Mesendoderm (in vitro differentiated cells): ENCODE results near the gene DBT. TPM values are rescaled to one million over a fixed set of nuclear protein-coding genes. Genes with fewer than 3 reads are reported as not detected.
A peak's percentile ranks its signal among the peaks of the same experiment; 100 is the strongest.
"Not testable (repeated sequence)": the region's sequence is repeated elsewhere in the genome, so short reads cannot be mapped to it uniquely, and the experiment has no call there.

Experiments used
- DNase-seq: peaks from one replicate; pipeline ENCODE4 v3.0.0; 2013
- H2AK5ac ChIP-seq: 2 replicates; pipeline ENCODE4 v1.6.1; 2013; ENCODE audit warnings: low read length, inconsistent platforms
- H2BK120ac ChIP-seq: 2 replicates; pipeline ENCODE4 v1.6.1; 2013; ENCODE audit warnings: low read depth, mild to moderate bottlenecking, low read length, moderate library complexity, mixed read lengths
- H2BK15ac ChIP-seq: replicated peaks from 2 replicates; pipeline ENCODE4 v1.6.1; 2013; ENCODE audit warnings: low read depth, mild to moderate bottlenecking, moderate library complexity
- H2BK5ac ChIP-seq: 2 replicates; pipeline ENCODE4 v1.6.1; 2013; ENCODE audit warnings: low read length, inconsistent platforms
- H3K18ac ChIP-seq: 2 replicates; pipeline ENCODE4 v1.6.1; 2013; ENCODE audit warnings: mild to moderate bottlenecking, low read length, mixed read lengths
- H3K23ac ChIP-seq: one replicate; pipeline ENCODE4 v1.6.1; 2013; ENCODE audit warnings: low read length
- H3K27ac ChIP-seq: 2 replicates; pipeline ENCODE4 v1.5.1; 2013; ENCODE audit warnings: low read depth, mild to moderate bottlenecking, inconsistent platforms, low read length, moderate library complexity
- H3K27me3 ChIP-seq: 2 replicates; pipeline ENCODE4 v1.6.1; 2013; ENCODE audit warnings: low read length, control low read depth, mild to moderate bottlenecking, inconsistent platforms; ENCODE audit not compliant: insufficient read depth, poor library complexity
- H3K36me3 ChIP-seq: 2 replicates; pipeline ENCODE4 v1.6.1; 2013; ENCODE audit warnings: low read length, inconsistent platforms; ENCODE audit not compliant: control insufficient read depth, insufficient read depth
- H3K4ac ChIP-seq: one replicate; pipeline ENCODE4 v1.6.1; 2013; ENCODE audit warnings: low read depth, mild to moderate bottlenecking, low read length, moderate library complexity
- H3K4me1 ChIP-seq: 2 replicates; pipeline ENCODE4 v1.6.1; 2013; ENCODE audit warnings: low read depth, low read length, inconsistent platforms; ENCODE audit not compliant: control insufficient read depth
- H3K4me2 ChIP-seq: 2 replicates; pipeline ENCODE4 v1.6.1; 2013; ENCODE audit warnings: low read length
- H3K4me3 ChIP-seq: 2 replicates; pipeline ENCODE4 v1.5.1; 2013; ENCODE audit warnings: mild to moderate bottlenecking, low read length
- H3K56ac ChIP-seq: one replicate; pipeline ENCODE4 v1.6.1; 2013; ENCODE audit warnings: low read length
- H3K79me1 ChIP-seq: 2 replicates; pipeline ENCODE4 v1.6.1; 2013; ENCODE audit warnings: low read length, inconsistent platforms
- H3K79me2 ChIP-seq: 2 replicates; pipeline ENCODE4 v1.6.1; 2013; ENCODE audit warnings: mild to moderate bottlenecking, low read length; ENCODE audit not compliant: control insufficient read depth, insufficient read depth
- H3K9ac ChIP-seq: 2 replicates; pipeline ENCODE4 v1.6.1; 2013; ENCODE audit warnings: low read length, inconsistent platforms
- H4K5ac ChIP-seq: one replicate; pipeline ENCODE4 v1.6.1; 2013; ENCODE audit warnings: low read length
- H4K8ac ChIP-seq: one replicate; pipeline ENCODE4 v1.6.1; 2013; ENCODE audit warnings: low read depth, mild to moderate bottlenecking, control low read depth, low read length, moderate library complexity
- WGBS: extraction: QIAGEN DNeasy Blood & Tissue Kit; methylation state at CpG from one replicate; pipeline ENCODE4 v1.1.7; 2013; ENCODE audit warnings: low lambda C conversion rate, missing lambda C conversion rate; ENCODE audit not compliant: insufficient coverage; ENCODE audit errors: extremely low coverage; 5-methylcytosine and 5-hydroxymethylcytosine counted together
- polyA plus RNA-seq, 2 experiments: library from polyadenylated mRNA; stranded (reverse); fragments of 200-250 nt; gene quantifications; one replicate each; pipeline ENCODE4 v1.2.3, GENCODE V29; 2013

DBT gene
- polyA plus RNA-seq (2013, experiment 1 of 2) = 6.3 TPM
- 6.0 TPM for polyA plus RNA-seq (2013, experiment 2 of 2)

GRCh38 chr1:100249537-100250257 lies at the start of gene DBT:
DBT (minus strand) TSS chr1:100249834; CDS start chr1:100249820, 14 bp downstream.
- H3K27me3 ChIP-seq = no peaks in the 10 kb centered on the region
- no CpG with 5 or more reads among the region's 31 CpGs for WGBS
- peak within 1 kb of the TSS; percentile 4 for H3K4ac ChIP-seq
- H2BK15ac ChIP-seq = no peak within 1 kb of the TSS
- no peak within 1 kb of the TSS for H2AK5ac ChIP-seq
- H3K79me1 ChIP-seq = peaks cover 5% of the 10 kb centered on the region
- peaks cover 4% of the 10 kb centered on the region for H3K4me1 ChIP-seq
- H2BK5ac ChIP-seq = peak within 1 kb of the TSS; percentile 88
- no peak within 1 kb of the TSS for H3K27ac ChIP-seq
- H3K79me2 ChIP-seq = peaks cover 11% of the 10 kb centered on the region
- H2BK120ac ChIP-seq = no peak within 1 kb of the TSS
- no peak within 1 kb of the TSS for H3K18ac ChIP-seq
- H3K4me2 ChIP-seq = peak within 1 kb of the TSS; percentile 39
- peak within 1 kb of the TSS; percentile 97 for H3K4me3 ChIP-seq
- H4K5ac ChIP-seq = no peak within 1 kb of the TSS
- no peak within 1 kb of the TSS for H4K8ac ChIP-seq
- H3K36me3 ChIP-seq = no peaks in the 10 kb centered on the region
- H3K56ac ChIP-seq = peak within 1 kb of the TSS; percentile 98
- DNase-seq = peak; percentile 99
- peak within 1 kb of the TSS; percentile 88 for H3K9ac ChIP-seq
- H3K23ac ChIP-seq = peak within 1 kb of the TSS; percentile 34

GRCh38 chr1:100298512-100298911 lies 48.9 kb upstream of the DBT start:
- no peaks in the 10 kb centered on the region for H3K4me1 ChIP-seq
- H3K27me3 ChIP-seq = no peaks in the 10 kb centered on the region
- no peak overlapping the region for H3K23ac ChIP-seq
- no peak overlapping the region for H2BK120ac ChIP-seq
- no peak overlapping the region for H3K9ac ChIP-seq
- no peak overlapping the region for H2BK15ac ChIP-seq
- H3K18ac ChIP-seq = no peak overlapping the region
- H2AK5ac ChIP-seq = no peak overlapping the region
- DNase-seq = no peak
- no peak overlapping the region for H3K4ac ChIP-seq
- H3K56ac ChIP-seq = no peak overlapping the region
- no CpG with 5 or more reads among the region's 4 CpGs for WGBS
- H3K79me1 ChIP-seq = no peaks in the 10 kb centered on the region
- H3K4me2 ChIP-seq = no peak overlapping the region
- H3K27ac ChIP-seq = no peak overlapping the region
- no peak overlapping the region for H4K5ac ChIP-seq
- H2BK5ac ChIP-seq = no peak overlapping the region
- no peak overlapping the region for H3K4me3 ChIP-seq
- no peak overlapping the region for H4K8ac ChIP-seq
- no peaks in the 10 kb centered on the region for H3K36me3 ChIP-seq
- no peaks in the 10 kb centered on the region for H3K79me2 ChIP-seq

- H3K23ac ChIP-seq, H3K27ac ChIP-seq, H3K4me2 ChIP-seq, H3K56ac ChIP-seq, H3K4me1 ChIP-seq, H2BK120ac ChIP-seq, H3K79me1 ChIP-seq, H2AK5ac ChIP-seq, H3K36me3 ChIP-seq, H2BK5ac ChIP-seq, H3K27me3 ChIP-seq, H3K9ac ChIP-seq, H2BK15ac ChIP-seq, H4K8ac ChIP-seq, DNase-seq, H4K5ac ChIP-seq, H3K4me3 ChIP-seq, H3K4ac ChIP-seq, H3K79me2 ChIP-seq, H3K18ac ChIP-seq: not testable (repeated sequence)
These were observed 47.4 kb upstream of the DBT start for GRCh38 chr1:100296997-100297396.

GRCh38 chr1:100296140-100296539 lies 46.5 kb upstream of the DBT start:
- no peak overlapping the region for H3K56ac ChIP-seq
- no peaks in the 10 kb centered on the region for H3K79me2 ChIP-seq
- H3K79me1 ChIP-seq = no peaks in the 10 kb centered on the region
- H2BK15ac ChIP-seq = no peak overlapping the region
- no peak overlapping the region for H2BK5ac ChIP-seq
- no peak overlapping the region for H3K23ac ChIP-seq
- H3K27ac ChIP-seq = no peak overlapping the region
- H3K4me1 ChIP-seq = no peaks in the 10 kb centered on the region
- no peak overlapping the region for H4K5ac ChIP-seq
- no peaks in the 10 kb centered on the region for H3K36me3 ChIP-seq
- no peak overlapping the region for H4K8ac ChIP-seq
- DNase-seq = no peak
- H3K27me3 ChIP-seq = no peaks in the 10 kb centered on the region
- H2BK120ac ChIP-seq = no peak overlapping the region
- H3K4me3 ChIP-seq = no peak overlapping the region
- H3K4ac ChIP-seq = no peak overlapping the region
- WGBS = no CpG with 5 or more reads among the region's 8 CpGs
- no peak overlapping the region for H3K18ac ChIP-seq
- H3K9ac ChIP-seq = no peak overlapping the region
- H3K4me2 ChIP-seq = no peak overlapping the region
- no peak overlapping the region for H2AK5ac ChIP-seq

GRCh38 chr1:100292711-100293110 lies 43.1 kb upstream of the DBT start:
- Histone ChIP-seq H3K4me2 (no peak overlapping the region), H4K8ac (no peak overlapping the region), H3K23ac (no peak overlapping the region), H2BK15ac (no peak overlapping the region), H3K4me3 (no peak overlapping the region), H2BK120ac (no peak overlapping the region), H3K56ac (no peak overlapping the region), H3K79me2 (no peaks in the 10 kb centered on the region), H3K79me1 (no peaks in the 10 kb centered on the region), H3K4me1 (no peaks in the 10 kb centered on the region), H3K18ac (no peak overlapping the region), H2AK5ac (no peak overlapping the region), H3K9ac (no peak overlapping the region), H3K4ac (no peak overlapping the region), H3K36me3 (peaks cover 2% of the 10 kb centered on the region), H4K5ac (no peak overlapping the region), H3K27me3 (no peaks in the 10 kb centered on the region), H3K27ac (no peak overlapping the region), H2BK5ac (no peak overlapping the region)
- WGBS = no CpG with 5 or more reads among the region's 1 CpG
- DNase-seq = no peak

GRCh38 chr1:100290291-100290690 lies 40.7 kb upstream of the DBT start:
- no peak overlapping the region for H2BK5ac ChIP-seq
- peaks cover 2% of the 10 kb centered on the region for H3K36me3 ChIP-seq

More at GRCh38 chr1:100290291-100290690, 40.7 kb upstream of the DBT start:
- H3K23ac ChIP-seq = no peak overlapping the region
- no peak overlapping the region for H3K4me2 ChIP-seq
- H2AK5ac ChIP-seq = no peak overlapping the region
- no peaks in the 10 kb centered on the region for H3K27me3 ChIP-seq
- H3K79me1 ChIP-seq = no peaks in the 10 kb centered on the region
- H3K4ac ChIP-seq = no peak overlapping the region
- H3K27ac ChIP-seq = no peak overlapping the region
- H3K56ac ChIP-seq = no peak overlapping the region
- H3K4me3 ChIP-seq = no peak overlapping the region
- no peak for DNase-seq
- no peak overlapping the region for H2BK120ac ChIP-seq
- H4K5ac ChIP-seq = no peak overlapping the region
- no peaks in the 10 kb centered on the region for H3K4me1 ChIP-seq
- no peak overlapping the region for H4K8ac ChIP-seq
- H2BK15ac ChIP-seq = no peak overlapping the region
- H3K9ac ChIP-seq = no peak overlapping the region
- no CpG with 5 or more reads among the region's 2 CpGs for WGBS
- no peaks in the 10 kb centered on the region for H3K79me2 ChIP-seq
- H3K18ac ChIP-seq = no peak overlapping the region
